Hair follicular keratinocyte (primary cell): ENCODE results near the gene OR10A2. TPM values are rescaled to one million over a fixed set of nuclear protein-coding genes. Genes with fewer than 3 reads are reported as not detected.

Experiments used
- total RNA-seq: library from RNA; depleted of rRNA; stranded (reverse); fragments of >200 nt; gene quantifications from 2 replicates; pipeline ENCODE4 v1.2.3, GENCODE V29; 2015

Gene OR10A2
- not detected in 2 replicates for total RNA-seq

DNA sequence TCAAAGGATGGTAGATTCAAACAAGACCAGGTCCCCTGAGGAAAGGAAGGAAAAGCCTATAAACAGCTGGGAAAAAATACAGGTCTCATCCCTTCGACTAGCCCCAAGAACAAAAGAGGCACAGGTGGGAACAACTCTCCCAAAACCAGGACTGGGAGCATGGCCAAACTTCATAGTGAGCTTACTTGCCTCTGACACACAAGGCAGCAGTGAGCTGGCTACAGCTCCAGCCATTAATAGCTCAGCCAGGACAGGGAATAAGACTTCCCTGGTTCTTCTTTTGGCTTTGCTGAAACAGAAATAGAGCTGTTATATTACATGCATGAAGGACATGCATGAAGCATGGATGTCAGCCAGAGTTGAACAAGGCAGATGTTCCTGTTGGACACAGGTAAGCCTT is at the start of gene OR10A2:
OR10A2 (plus strand) TSS at position 97 of the 400 bp plus-strand sequence. CDS start 6,698 bp downstream, outside the sequence.

GRCh38 chr11:6845383-6845782 is 17.5 kb upstream of the OR10A2 start, which contains the start of gene OR10A5:
TSS of gene OR10A5 (plus strand) at chr11:6845683. CDS start at chr11:6845683, 0 bp downstream.

DNA sequence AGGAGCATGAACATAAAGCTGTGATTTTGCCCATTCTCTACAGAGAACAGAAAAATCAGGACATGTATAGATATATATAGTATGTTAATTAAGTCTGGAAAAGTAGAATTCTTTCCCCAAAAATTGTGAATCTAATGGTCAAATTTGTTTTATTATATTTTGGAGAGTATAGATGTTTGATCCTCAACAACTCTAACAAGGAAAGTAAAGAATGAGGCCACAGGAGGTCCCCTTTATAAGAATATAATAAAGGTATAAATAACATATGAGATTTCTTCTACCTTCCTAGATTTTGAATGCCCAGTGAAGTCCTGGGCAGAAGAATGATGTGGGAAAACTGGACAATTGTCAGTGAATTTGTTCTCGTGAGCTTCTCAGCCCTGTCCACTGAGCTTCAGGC is 13.5 kb downstream of the OR10A2 start, which contains the start of gene OR10A4:
OR10A4 (plus strand) TSS at position 301 of the 400 bp plus-strand sequence; CDS start at position 324, 23 bp downstream.

DNA sequence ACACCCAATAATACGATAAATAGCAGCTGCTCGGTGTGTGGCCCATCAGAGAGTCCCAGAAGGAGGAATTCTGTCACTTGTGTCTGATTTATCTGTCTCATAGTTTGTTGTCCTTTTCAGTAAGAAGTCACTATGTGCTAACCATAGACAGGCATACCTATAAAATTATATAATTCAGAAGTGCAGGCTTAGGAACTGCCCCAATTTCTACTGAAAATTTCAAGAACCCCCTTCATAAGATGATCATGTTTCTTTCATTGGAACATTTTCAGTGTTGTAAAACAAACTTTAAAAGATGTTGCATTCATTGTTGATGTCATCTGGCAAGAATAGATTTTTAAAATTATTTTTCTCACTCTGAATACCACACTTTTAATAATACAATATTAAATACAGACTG is 29.5 kb downstream of the OR10A2 start, which contains the start of gene OR2D2:
OR2D2 (minus strand) TSS at position 101 of the 400 bp plus-strand sequence; CDS start at position 101, 0 bp downstream.

DNA sequence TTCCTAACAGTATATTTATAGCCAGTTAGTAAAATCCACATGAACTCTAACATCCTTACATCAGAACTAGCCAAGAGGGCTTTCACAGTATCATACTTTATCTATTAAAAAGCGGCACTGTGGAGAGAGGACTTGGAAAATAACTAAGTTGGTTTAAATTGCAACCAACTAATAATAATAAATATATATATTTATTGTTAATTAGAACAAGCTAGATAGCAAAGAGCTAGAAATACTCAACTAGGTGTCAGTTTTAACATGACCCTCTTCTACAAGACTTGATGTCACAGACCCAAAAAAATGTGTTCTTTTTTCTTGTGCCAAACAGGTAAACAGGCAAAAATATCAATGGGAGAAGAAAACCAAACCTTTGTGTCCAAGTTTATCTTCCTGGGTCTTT is 57.8 kb downstream of the OR10A2 start, which contains the start of gene OR2D3:
OR2D3 (plus strand) TSS at position 301 of the 400 bp plus-strand sequence; CDS start at position 301, 0 bp downstream.

Other genes starting within 250 kb of the OR10A2 start
- 20.5 and 21.9 TPM in 2 replicates for gene TPP1, start 243.6 kb upstream of the OR10A2 start, total RNA-seq
- 0.16 and 0.27 TPM in 2 replicates for gene DCHS1, start 207.2 kb upstream of the OR10A2 start, total RNA-seq
- 54.1 and 63.7 TPM in 2 replicates for gene MRPL17, start 179.7 kb upstream of the OR10A2 start, total RNA-seq
- gene OR2AG2, start 91.1 kb upstream of the OR10A2 start, total RNA-seq = 0.11 TPM in 1 of 2 replicates, not detected in the other
- gene OR2AG1, start 80.0 kb upstream of the OR10A2 start, total RNA-seq = not detected in 2 replicates
- gene OR6A2, start 63.4 kb upstream of the OR10A2 start, total RNA-seq = not detected in 2 replicates
- gene OR10A5, start 17.4 kb upstream of the OR10A2 start, total RNA-seq = not detected in 2 replicates
- not detected in 2 replicates for gene OR10A4, start 13.6 kb downstream of the OR10A2 start, total RNA-seq
- gene OR2D2, start 29.4 kb downstream of the OR10A2 start, total RNA-seq = not detected in 2 replicates
- gene OR2D3, start 57.9 kb downstream of the OR10A2 start, total RNA-seq = not detected in 2 replicates
- 3.8 and 5.3 TPM in 2 replicates for gene ZNF215, start 63.4 kb downstream of the OR10A2 start, total RNA-seq
- gene ZNF214, start 157.3 kb downstream of the OR10A2 start, total RNA-seq = 1.1 and 2.1 TPM in 2 replicates
- 0.04 and 0.08 TPM in 2 replicates for gene NLRP14, start 157.4 kb downstream of the OR10A2 start, total RNA-seq
- not detected in 2 replicates for gene RBMXL2, start 225.9 kb downstream of the OR10A2 start, total RNA-seq